IPS-15b (cell line): ENCODE data around the gene TGFBR1.
"Not testable (repeated sequence)": the region's sequence is repeated elsewhere in the genome, so short reads cannot be mapped to it uniquely, and the experiment has no call there.

Experiments used
- H3K27me3 ChIP-seq: one replicate; pipeline ENCODE4 v1.6.1; 2013; ENCODE audit warnings: low read length; ENCODE audit not compliant: control insufficient read depth, insufficient read depth
- H3K36me3 ChIP-seq: one replicate; pipeline ENCODE4 v1.6.1; 2013; ENCODE audit warnings: low read length; ENCODE audit not compliant: control insufficient read depth, insufficient read depth
- H3K4me1 ChIP-seq: one replicate; pipeline ENCODE4 v1.6.1; 2013; ENCODE audit warnings: mild to moderate bottlenecking, low read length; ENCODE audit not compliant: control insufficient read depth, insufficient read depth
- H3K4me3 ChIP-seq: one replicate; pipeline ENCODE4 v1.5.1; 2013; ENCODE audit warnings: low read depth, low read length
- H3K9ac ChIP-seq: one replicate; pipeline ENCODE4 v1.6.1; 2013; ENCODE audit warnings: low read depth, mild to moderate bottlenecking, low read length
- H3K9me3 ChIP-seq: one replicate; pipeline ENCODE4 v1.6.1; 2013; ENCODE audit warnings: mild to moderate bottlenecking, low read length; ENCODE audit not compliant: control insufficient read depth, insufficient read depth

Gene TGFBR1

GRCh38 chr9:99079542-99079941, 25.4 kb upstream of the TGFBR1 start:
- no peaks in the 10 kb centered on the region for H3K36me3 ChIP-seq
- H3K4me1 ChIP-seq, result no peaks in the 10 kb centered on the region
- no peaks in the 10 kb centered on the region for H3K9me3 ChIP-seq
- no peak overlapping the region for H3K9ac ChIP-seq
- H3K4me3 ChIP-seq, result no peak overlapping the region
- no peaks in the 10 kb centered on the region for H3K27me3 ChIP-seq

DNA sequence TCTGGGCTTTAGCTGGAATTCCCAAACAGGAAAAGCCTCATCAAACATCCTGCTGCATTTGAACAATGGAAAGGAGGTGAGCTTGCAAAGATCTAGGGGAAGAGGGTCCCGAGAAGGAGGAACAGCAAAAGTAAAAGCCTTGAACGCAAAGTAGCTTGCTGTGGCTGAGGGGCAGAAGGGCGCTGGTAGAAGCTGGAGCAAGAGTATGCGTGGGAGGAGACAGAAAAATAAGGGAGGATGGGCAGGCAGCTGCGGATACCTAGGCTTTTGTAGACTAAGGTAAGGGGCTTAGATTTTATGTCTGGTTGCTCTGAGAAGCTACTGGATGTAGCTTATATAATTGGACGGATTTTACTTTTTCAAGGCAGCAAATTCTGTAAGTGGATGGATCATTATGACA, 21.9 kb upstream of the TGFBR1 start:
- H3K4me3 ChIP-seq, result no peak overlapping the region
- no peaks in the 10 kb centered on the region for H3K36me3 ChIP-seq
- H3K27me3 ChIP-seq, result no peaks in the 10 kb centered on the region
- H3K9me3 ChIP-seq, result no peaks in the 10 kb centered on the region
- H3K4me1 ChIP-seq, result no peaks in the 10 kb centered on the region
- H3K9ac ChIP-seq, result no peak overlapping the region

DNA sequence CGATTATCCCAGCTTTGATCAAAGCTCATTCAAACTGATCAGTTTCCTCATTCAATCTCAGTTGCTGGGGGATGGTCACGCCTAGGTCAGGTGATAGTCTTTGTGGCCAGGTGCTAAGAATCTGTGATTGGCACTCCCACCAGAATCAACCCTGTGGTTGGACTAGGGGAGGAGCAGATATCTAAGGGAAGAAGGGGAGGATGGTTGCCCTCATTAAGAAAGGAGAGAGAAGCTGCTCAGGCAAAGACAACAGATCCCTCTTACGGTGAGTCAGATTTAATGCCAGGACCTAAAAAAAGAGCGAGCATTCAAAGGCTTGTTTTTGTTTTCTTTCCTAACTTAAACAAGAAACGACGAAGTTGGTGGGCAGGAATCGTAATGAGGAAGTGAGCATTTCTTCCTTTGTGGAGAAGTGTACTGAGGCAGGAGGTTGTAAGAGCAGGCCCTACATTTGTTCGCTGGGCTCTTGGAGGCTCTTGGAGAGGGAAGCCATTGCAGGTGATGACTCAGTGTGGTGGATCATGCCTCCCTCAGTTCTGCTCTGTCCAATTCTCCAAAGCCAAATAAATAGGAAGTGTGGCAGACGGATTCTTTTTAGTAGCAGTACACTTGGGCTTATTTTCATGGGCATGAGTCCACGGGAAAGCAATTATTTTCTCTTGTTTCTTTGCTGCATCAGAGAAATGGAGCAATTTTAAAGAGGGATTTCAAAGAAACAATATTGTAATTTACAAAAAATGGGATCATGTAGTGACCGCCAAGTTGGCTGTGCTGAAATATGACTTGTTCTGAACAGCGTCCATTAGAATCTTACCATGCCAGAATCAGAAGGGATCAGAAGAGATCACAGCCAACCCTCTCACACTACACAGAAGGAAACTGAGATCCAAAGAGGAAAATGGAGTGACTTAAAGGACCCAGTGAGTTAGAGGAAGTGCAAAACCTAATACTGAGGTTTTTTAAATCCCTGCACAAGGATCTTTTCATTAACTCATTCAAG, 18.7 kb upstream of the TGFBR1 start:
- Histone ChIP-seq H3K9ac (no peak overlapping the region), H3K4me3 (no peak overlapping the region), H3K9me3 (peaks cover 7% of the 10 kb centered on the region), H3K4me1 (no peaks in the 10 kb centered on the region), H3K36me3 (no peaks in the 10 kb centered on the region), H3K27me3 (no peaks in the 10 kb centered on the region)

GRCh38 chr9:99087462-99087861, 17.5 kb upstream of the TGFBR1 start:
- H3K4me3 ChIP-seq, result no peak overlapping the region
- H3K36me3 ChIP-seq, result no peaks in the 10 kb centered on the region
- H3K4me1 ChIP-seq, result no peaks in the 10 kb centered on the region
- H3K9me3 ChIP-seq, result peaks cover 7% of the 10 kb centered on the region
- no peaks in the 10 kb centered on the region for H3K27me3 ChIP-seq
- H3K9ac ChIP-seq, result no peak overlapping the region

DNA sequence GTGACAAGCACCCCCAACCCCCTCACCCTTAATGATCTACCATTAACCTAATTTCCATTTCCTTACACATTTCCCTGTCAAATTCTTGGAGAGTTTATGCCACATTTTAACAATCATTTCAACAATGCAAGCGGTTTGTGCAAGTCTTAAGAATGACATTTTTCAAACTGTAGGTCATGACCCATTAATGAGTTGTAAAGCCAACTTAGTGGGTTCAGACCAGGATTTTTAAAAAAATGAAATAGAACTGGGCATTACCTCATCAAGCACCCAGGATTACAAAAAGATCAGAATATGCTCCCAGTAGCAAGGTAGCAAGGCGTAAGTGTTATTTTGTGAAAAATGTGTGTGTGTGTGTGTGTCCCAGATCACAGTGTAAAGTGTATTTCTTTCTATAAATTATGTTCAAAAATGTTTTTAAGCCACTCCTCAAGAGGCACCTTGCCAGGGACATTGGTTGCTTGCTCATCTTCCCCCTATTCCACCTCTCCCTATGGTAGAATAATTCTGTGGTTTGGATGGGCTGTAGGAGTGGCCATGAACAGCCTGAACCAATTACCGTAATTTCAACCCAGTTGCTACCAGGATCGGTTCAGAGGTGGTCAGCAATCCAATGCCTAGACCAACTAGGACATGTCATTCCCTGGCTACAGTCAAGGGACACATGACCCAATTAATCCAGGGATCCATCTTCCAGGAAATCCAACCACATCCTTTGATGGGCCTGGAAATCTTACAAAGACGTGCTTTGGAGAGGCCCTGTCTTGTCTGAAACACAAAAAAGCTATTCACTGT, 14.4 kb upstream of the TGFBR1 start:
- H3K4me3 ChIP-seq, result no peak overlapping the region
- H3K36me3 ChIP-seq, result no peaks in the 10 kb centered on the region
- H3K9me3 ChIP-seq, result peaks cover 7% of the 10 kb centered on the region
- no peak overlapping the region for H3K9ac ChIP-seq
- no peaks in the 10 kb centered on the region for H3K4me1 ChIP-seq
- no peaks in the 10 kb centered on the region for H3K27me3 ChIP-seq

DNA sequence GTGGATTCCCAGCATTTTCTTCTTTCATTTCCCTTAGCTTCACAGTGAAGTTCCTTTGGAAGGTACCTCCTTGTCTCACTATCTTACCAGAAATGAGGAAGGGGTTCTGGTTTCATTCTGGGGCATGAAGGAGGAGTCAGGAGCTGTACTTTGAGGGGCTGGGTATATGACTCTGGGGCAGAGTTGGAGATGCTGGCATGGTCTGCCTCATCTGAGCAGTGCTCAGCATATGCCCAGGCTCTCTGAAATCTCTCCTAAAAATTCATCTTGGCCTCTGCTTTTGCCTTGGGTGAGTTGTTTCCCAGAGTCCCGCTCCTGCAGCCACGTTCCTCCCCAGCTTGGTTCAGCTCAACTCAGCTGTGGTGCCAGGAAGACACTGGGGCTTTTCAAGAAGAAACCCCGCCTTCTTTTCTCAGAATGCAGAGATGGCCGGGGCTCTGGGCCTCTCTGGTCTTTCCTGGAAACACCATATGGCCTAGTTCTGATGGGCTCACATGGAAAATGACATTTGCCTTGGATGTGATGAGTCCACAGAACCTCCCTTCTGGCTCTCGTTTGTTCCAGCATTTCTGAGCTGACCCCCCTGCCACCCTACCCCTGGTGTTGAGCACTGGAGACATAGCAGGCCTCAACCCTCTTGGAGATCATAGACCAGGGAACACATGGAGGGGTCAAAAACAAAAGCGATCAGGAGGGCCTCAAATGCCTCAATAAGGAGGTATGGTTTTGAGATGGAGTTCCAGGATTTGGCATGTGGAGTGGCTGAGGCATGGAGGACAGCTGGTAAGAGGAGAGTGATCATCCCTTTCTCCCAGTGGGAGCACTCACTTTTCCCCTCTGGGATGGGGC, 12.0 kb upstream of the TGFBR1 start:
- Histone ChIP-seq H3K36me3 (no peaks in the 10 kb centered on the region), H3K4me3 (no peak overlapping the region), H3K9ac (no peak overlapping the region), H3K4me1 (no peaks in the 10 kb centered on the region), H3K9me3 (peaks cover 7% of the 10 kb centered on the region), H3K27me3 (no peaks in the 10 kb centered on the region)

DNA sequence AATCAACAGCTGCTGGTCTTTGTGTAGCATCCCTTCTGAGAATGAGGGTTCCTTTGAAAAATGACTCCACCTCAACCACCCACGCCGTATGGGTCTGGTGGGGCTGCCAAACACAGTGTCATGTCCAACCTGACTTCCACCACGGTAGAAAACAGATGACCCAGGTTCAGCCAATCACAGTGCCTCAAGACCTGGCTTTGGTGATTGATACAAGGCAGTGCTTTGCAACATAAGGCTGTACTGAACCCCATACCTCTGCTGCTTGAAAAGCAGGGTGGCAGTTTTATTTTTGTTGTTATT, 11.5 kb upstream of the TGFBR1 start:
- H3K27me3 ChIP-seq, result no peaks in the 10 kb centered on the region
- H3K9ac ChIP-seq, result no peak overlapping the region
- H3K4me3 ChIP-seq, result no peak overlapping the region
- H3K36me3 ChIP-seq, result no peaks in the 10 kb centered on the region
- H3K4me1 ChIP-seq, result no peaks in the 10 kb centered on the region
- peaks cover 7% of the 10 kb centered on the region for H3K9me3 ChIP-seq

DNA sequence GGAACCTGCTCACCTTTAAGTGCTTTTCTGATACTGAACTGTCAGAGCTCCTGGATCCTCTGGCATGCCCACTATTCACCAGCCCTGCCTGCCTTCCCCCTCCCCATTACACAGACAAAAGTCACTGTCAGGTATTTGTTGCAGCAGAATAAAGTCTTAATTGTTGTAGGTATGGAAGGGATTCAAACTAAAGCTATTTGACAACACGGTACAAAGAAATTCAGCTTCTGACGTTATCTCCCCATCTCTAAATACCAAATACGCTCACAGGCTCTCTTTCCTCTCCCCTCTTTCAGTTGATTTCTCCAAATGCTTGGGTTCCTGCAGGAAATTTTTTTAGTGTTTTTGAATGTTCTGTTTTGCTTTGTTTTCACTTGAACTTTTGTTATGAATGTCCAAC, 9.3 kb upstream of the TGFBR1 start:
- no peaks in the 10 kb centered on the region for H3K27me3 ChIP-seq
- H3K9ac ChIP-seq, result no peak overlapping the region
- no peaks in the 10 kb centered on the region for H3K9me3 ChIP-seq
- H3K4me3 ChIP-seq, result no peak overlapping the region
- H3K4me1 ChIP-seq, result no peaks in the 10 kb centered on the region
- H3K36me3 ChIP-seq, result no peaks in the 10 kb centered on the region

DNA sequence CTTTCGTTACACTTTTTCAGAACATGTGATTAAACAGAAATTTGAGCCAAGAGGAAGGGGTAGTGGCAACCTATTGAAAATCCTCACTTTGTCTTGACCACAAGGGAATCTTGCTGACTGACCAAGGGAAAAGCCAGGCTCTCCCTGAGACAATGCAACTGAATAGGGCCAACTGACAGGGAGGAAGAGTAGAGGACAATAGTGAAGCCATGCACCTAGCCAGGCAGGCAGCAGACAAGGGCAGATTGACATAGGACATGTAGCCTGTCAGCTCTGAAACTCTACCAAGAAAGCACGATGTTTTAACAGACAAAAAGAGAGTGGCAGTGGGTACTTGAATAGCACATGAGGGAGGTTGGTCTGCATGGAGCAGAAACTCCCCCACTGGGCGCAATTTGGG, 8.5 kb upstream of the TGFBR1 start:
- Histone ChIP-seq H3K36me3 (no peaks in the 10 kb centered on the region), H3K4me3 (no peak overlapping the region), H3K9ac (no peak overlapping the region), H3K27me3 (no peaks in the 10 kb centered on the region), H3K9me3 (no peaks in the 10 kb centered on the region), H3K4me1 (no peaks in the 10 kb centered on the region)

DNA sequence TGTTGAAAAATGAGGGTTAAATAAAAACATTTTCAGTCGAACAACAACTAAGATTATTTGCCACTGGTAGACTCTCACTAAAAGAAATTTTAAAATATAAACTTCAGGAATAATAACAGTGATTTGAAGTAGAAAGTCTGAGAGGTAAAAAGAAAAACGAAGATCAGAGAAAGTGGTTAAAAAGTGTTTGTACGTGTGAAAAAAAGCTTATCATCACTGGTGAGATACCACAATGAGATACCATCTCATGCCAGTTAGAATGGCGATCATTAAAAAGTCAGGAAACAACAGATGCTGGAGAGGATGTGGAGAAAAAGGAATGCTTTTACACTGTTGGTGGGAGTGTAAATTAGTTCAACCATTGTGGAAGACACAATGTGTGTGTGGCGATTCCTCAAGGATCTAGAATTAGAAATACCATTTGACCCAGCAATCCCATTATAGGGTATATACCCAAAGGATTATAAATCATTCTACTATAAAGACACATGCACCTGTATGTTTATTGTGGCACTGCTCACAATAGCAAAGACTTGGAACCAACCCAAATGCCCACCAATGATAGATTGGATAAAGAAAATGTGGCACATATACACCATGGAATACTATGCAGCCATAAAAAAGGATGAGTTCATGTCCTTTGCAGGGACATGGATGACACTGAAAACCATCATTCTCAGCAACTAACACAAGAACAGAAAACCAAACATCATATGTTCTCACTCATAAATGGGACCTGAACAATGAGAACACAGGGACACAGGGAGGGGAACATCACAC, 4.9 kb upstream of the TGFBR1 start:
- H3K9ac ChIP-seq, H3K9me3 ChIP-seq: not testable (repeated sequence)

DNA sequence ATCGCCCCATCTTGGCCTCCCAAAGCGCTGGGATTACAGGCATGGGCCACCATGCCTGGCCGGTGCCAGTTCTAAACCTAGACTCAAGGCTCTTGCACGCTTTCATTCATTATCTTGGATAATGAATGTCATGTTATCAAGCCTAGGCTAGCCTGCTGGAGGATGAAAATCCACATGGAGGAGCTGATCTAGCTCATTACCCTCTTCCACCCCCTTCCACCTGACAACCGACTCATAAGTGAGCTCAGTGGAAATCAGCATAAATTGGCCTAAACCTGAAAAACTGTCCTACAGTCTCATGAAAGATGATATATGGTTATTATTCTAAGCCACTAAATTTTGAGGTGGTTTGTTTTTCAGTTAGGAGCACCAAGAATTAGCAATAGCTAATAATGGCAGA, 3.6 kb upstream of the TGFBR1 start:
- peaks cover 2% of the 10 kb centered on the region for H3K4me1 ChIP-seq
- no peaks in the 10 kb centered on the region for H3K9me3 ChIP-seq
- H3K36me3 ChIP-seq, result no peaks in the 10 kb centered on the region
- no peak overlapping the region for H3K9ac ChIP-seq
- peaks cover 16% of the 10 kb centered on the region for H3K27me3 ChIP-seq
- no peak overlapping the region for H3K4me3 ChIP-seq

More for the DNA sequence above, 4.9 kb upstream of the TGFBR1 start:
- H3K27me3 ChIP-seq, result peaks cover 16% of the 10 kb centered on the region
- not testable (repeated sequence) for H3K4me1 ChIP-seq, H3K36me3 ChIP-seq, H3K4me3 ChIP-seq
